Neural crest cell (in vitro differentiated cells): ENCODE results near the gene AKAP11. TPM values are rescaled to one million over a fixed set of nuclear protein-coding genes. Genes with fewer than 3 reads are reported as not detected.

Experiments used
- DNase-seq: peaks from one replicate; pipeline ENCODE4 v3.0.0; 2021; ENCODE audit warnings: low read depth, mixed read lengths, low spot score
- H3K27ac Mint-ChIP-seq: one replicate; pipeline ENCODE4 v1.8.0; 2021; ENCODE audit warnings: mild to moderate bottlenecking, mixed read lengths; ENCODE audit not compliant: unreplicated experiment
- H3K27me3 Mint-ChIP-seq: 2 replicates; pipeline ENCODE4 v1.8.0; 2021; ENCODE audit warnings: low read depth, mild to moderate bottlenecking, mixed read lengths
- H3K36me3 Mint-ChIP-seq: 2 replicates; pipeline ENCODE4 v1.8.0; 2021; ENCODE audit warnings: low read depth, mild to moderate bottlenecking, mixed read lengths
- H3K4me1 Mint-ChIP-seq: 2 replicates; pipeline ENCODE4 v1.8.0; 2021; ENCODE audit warnings: mixed read lengths
- H3K4me3 Mint-ChIP-seq: one replicate; pipeline ENCODE4 v1.8.0; 2021; ENCODE audit warnings: mild to moderate bottlenecking, mixed read lengths
- H3K9me3 Mint-ChIP-seq: 2 replicates; pipeline ENCODE4 v1.8.0; 2021; ENCODE audit warnings: mixed read lengths
- total RNA-seq: library from RNA; stranded (reverse); gene quantifications from 2 replicates; pipeline ENCODE4 v1.2.1, GENCODE V29; 2021
- TF ChIP-seq, protein P1 (sequence below): fragments of 200-600 bp; sonication (generic); conservative IDR thresholded peaks from 2 replicates; pipeline ENCODE4 v1.5.0; 2021; ENCODE audit warnings: antibody characterized with exemption, mild to moderate bottlenecking

The AKAP11 gene
- total RNA-seq, 1 donor from 2014 or later: 27.4 TPM

- Mint-ChIP-seq H3K27ac (no peak overlapping the region), H3K9me3 (no peaks in the 10 kb centered on the region), H3K27me3 (no peaks in the 10 kb centered on the region), H3K4me3 (no peak overlapping the region), H3K36me3 (no peaks in the 10 kb centered on the region), H3K4me1 (peaks cover 23% of the 10 kb centered on the region)
- TF ChIP-seq, protein P1, sequence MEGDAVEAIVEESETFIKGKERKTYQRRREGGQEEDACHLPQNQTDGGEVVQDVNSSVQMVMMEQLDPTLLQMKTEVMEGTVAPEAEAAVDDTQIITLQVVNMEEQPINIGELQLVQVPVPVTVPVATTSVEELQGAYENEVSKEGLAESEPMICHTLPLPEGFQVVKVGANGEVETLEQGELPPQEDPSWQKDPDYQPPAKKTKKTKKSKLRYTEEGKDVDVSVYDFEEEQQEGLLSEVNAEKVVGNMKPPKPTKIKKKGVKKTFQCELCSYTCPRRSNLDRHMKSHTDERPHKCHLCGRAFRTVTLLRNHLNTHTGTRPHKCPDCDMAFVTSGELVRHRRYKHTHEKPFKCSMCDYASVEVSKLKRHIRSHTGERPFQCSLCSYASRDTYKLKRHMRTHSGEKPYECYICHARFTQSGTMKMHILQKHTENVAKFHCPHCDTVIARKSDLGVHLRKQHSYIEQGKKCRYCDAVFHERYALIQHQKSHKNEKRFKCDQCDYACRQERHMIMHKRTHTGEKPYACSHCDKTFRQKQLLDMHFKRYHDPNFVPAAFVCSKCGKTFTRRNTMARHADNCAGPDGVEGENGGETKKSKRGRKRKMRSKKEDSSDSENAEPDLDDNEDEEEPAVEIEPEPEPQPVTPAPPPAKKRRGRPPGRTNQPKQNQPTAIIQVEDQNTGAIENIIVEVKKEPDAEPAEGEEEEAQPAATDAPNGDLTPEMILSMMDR: no peak
- DNase-seq: no peak
These were observed 50.9 kb downstream of the AKAP11 start for GRCh38 chr13:42322806-42323205.

DNA sequence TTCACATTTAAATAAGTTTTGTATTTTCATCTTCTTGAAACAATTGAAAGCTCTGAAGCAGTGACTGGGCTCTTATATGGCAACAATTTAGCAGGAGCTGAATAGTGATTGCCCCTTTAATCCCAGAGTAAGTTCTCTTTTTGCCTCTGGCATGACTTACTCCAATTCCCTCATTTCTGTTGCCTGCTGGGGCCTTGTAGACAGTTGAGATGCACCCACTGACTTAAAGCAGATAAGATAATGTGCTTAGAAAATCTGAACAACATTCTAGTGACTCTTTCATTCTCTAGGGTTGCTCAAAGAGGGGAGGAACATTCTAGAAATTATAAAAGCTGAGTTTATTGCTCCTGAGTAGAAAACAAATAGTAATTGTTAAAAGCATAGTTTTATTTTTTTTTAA lies 52.8 kb downstream of the AKAP11 start:
- Mint-ChIP-seq H3K27ac (no peak overlapping the region), H3K4me1 (peaks cover 10% of the 10 kb centered on the region), H3K36me3 (no peaks in the 10 kb centered on the region), H3K27me3 (no peaks in the 10 kb centered on the region), H3K9me3 (no peaks in the 10 kb centered on the region), H3K4me3 (no peak overlapping the region)
- DNase-seq: no peak
- TF ChIP-seq, protein P1: no peak

DNA sequence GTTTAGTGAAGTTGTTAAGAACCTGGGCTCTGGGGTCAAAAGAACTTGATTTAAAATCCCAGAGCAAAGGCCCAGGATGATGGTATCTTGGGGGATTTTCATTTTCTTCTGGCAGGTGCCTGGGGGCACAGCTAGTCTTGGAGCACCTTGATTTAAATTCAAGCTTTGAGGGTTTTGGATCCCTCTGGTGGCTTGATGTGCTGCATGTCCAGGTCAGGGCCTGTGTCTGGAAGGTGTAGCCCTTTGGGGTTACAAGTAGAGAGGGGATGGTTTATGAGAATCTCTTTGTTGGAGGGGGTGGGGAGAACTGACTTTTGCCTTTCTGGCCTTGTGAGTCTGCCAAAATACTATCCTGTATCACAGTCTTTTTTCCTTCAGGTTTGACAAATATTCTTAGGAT lies 55.8 kb downstream of the AKAP11 start:
- no peak overlapping the region for H3K27ac Mint-ChIP-seq
- no peak overlapping the region for H3K4me3 Mint-ChIP-seq
- H3K4me1 Mint-ChIP-seq: peaks cover 8% of the 10 kb centered on the region
- no peak for DNase-seq
- no peaks in the 10 kb centered on the region for H3K36me3 Mint-ChIP-seq
- no peaks in the 10 kb centered on the region for H3K9me3 Mint-ChIP-seq
- no peaks in the 10 kb centered on the region for H3K27me3 Mint-ChIP-seq
- TF ChIP-seq, protein P1: no peak

GRCh38 chr13:42328672-42329071 lies 56.7 kb downstream of the AKAP11 start:
- Mint-ChIP-seq H3K27me3 (no peaks in the 10 kb centered on the region), H3K4me3 (no peak overlapping the region), H3K27ac (no peak overlapping the region), H3K9me3 (no peaks in the 10 kb centered on the region), H3K4me1 (peaks cover 8% of the 10 kb centered on the region), H3K36me3 (no peaks in the 10 kb centered on the region)
- DNase-seq: no peak
- TF ChIP-seq, protein P1: no peak

- Mint-ChIP-seq H3K36me3 (no peaks in the 10 kb centered on the region), H3K27me3 (no peaks in the 10 kb centered on the region), H3K9me3 (no peaks in the 10 kb centered on the region), H3K4me1 (peaks cover 8% of the 10 kb centered on the region), H3K4me3 (no peak overlapping the region), H3K27ac (no peak overlapping the region)
- TF ChIP-seq, protein P1: no peak
- DNase-seq: no peak
These were observed 57.3 kb downstream of the AKAP11 start for GRCh38 chr13:42329239-42329638.

- TF ChIP-seq, protein P1: no peak
- H3K9me3 Mint-ChIP-seq: no peaks in the 10 kb centered on the region
- DNase-seq: no peak
- H3K4me3 Mint-ChIP-seq: no peak overlapping the region
- H3K36me3 Mint-ChIP-seq: no peaks in the 10 kb centered on the region
- H3K4me1 Mint-ChIP-seq: peaks cover 8% of the 10 kb centered on the region
- no peak overlapping the region for H3K27ac Mint-ChIP-seq
- H3K27me3 Mint-ChIP-seq: no peaks in the 10 kb centered on the region
These were observed 59.1 kb downstream of the AKAP11 start for GRCh38 chr13:42331009-42331408.
